ENCODE measurements around the gene ADCYAP1. TPM values are rescaled to one million over a fixed set of nuclear protein-coding genes. Genes with fewer than 3 reads are reported as not detected.
A peak's percentile ranks its signal among the peaks of the same experiment; 100 is the strongest.
"Not testable (repeated sequence)": the region's sequence is repeated elsewhere in the genome, so short reads cannot be mapped to it uniquely, and the experiment has no call there.

ADCYAP1 gene
- polyA plus RNA-seq = not detected

DNA sequence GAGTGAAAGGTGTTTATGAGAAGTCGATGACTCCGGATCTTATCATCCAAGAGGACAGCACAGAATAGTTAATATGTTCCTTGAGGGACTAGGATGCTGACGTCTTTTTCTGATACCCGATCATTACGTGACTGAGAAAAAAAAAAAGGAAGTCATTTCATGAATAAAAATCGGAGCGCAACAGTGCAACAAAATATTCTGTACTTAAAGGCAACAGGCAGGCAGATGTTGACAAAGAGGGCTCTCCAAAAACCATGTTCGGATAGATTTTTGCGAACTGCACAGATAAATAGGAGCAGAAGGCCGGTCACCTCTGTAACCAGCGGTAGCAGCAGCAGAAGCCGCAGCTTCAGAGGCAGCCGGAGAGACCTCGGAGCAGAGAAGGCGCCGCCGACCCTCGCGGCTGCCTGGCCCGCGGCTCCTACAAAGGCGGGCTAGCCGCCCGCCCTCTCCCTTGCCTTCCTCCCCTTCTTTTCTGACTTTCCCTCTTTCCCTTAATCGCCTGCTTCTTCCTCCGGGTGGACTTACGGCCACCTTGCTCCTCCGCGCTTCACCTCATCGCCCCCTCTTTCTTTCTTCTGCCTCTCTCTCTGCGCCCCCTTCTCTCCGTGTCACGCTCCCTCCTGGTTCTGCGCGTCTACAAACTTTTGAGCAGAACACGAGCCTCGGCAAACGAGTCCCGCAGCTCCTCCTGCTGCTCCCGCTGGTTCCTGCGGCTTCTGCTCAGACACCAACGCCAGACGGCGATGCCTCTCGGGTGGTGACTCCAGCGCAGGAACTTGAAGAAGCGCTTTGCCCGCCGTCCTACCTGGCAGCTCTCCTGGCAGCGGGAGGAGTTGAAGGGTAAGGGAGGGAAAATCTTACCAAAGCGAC is at the start of gene ADCYAP1:
TSS of gene ADCYAP1 (plus strand) at position 654 of the 873 bp plus-strand sequence. CDS start 516 bp downstream, outside the sequence.
- Mint-ChIP-seq H3K9me3 (peaks cover 0 to 5% (median 0%) of the 10 kb centered on the region in 3 donors), H3K4me1 (peaks cover 4% of the 10 kb centered on the region in 3 donors), H3K27me3 (peaks cover 45% of the 10 kb centered on the region), H3K4me3 (peak within 1 kb of the TSS in 1 of 4 donors; percentile 66), H3K36me3 (peaks cover 2% of the 10 kb centered on the region), H3K27ac (no peak within 1 kb of the TSS)

GRCh38 chr18:857986-858385 is 46.7 kb upstream of the ADCYAP1 start:
- peaks cover 0 to 1% (median 0%) of the 10 kb centered on the region in 3 donors for H3K9me3 Mint-ChIP-seq
- peak overlapping the region in 1 of 3 donors; percentile 1 for H3K27ac Mint-ChIP-seq
- H3K36me3 Mint-ChIP-seq = no peaks in the 10 kb centered on the region
- no peaks in the 10 kb centered on the region for H3K4me1 Mint-ChIP-seq
- H3K27me3 Mint-ChIP-seq = peaks cover 5% of the 10 kb centered on the region
- H3K4me3 Mint-ChIP-seq = no peak overlapping the region

GRCh38 chr18:864872-865273 is 39.8 kb upstream of the ADCYAP1 start:
- H3K4me3 Mint-ChIP-seq = peak overlapping the region in 1 of 4 donors; percentile 54

DNA sequence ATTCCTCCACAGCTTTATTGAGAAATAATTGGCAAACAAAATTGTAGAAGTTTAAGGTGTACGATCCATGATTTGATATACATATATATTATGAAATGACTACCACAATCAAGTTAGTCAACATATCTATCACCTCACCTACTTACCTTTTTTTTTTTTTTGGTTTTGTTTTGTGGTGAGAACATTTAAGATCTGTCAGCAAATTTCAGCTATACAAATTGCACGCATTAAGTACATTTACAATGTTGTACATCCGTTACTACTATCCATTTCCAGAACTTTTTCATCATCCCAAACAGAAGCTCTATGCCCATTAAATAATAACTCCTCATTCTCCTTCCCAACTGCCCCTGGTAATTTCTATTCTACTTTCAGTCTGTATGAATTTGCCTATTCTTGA is 37.4 kb upstream of the ADCYAP1 start:
- Mint-ChIP-seq H3K4me1 (peaks cover 0 to 4% (median 0%) of the 10 kb centered on the region in 3 donors), H3K27ac (no peak overlapping the region), H3K36me3 (no peaks in the 10 kb centered on the region), H3K4me3 (no peak overlapping the region), H3K27me3 (peaks cover 16% of the 10 kb centered on the region), H3K9me3 (peaks cover 0 to 2% (median 0%) of the 10 kb centered on the region in 3 donors)

More at GRCh38 chr18:864872-865273, 39.8 kb upstream of the ADCYAP1 start:
- H3K9me3 Mint-ChIP-seq = no peaks in the 10 kb centered on the region
- H3K36me3 Mint-ChIP-seq = no peaks in the 10 kb centered on the region
- H3K27me3 Mint-ChIP-seq = peaks cover 16% of the 10 kb centered on the region
- H3K27ac Mint-ChIP-seq = no peak overlapping the region
- H3K4me1 Mint-ChIP-seq = peaks cover 0 to 4% (median 0%) of the 10 kb centered on the region in 3 donors

GRCh38 chr18:873426-873825 is 31.2 kb upstream of the ADCYAP1 start:
- H3K27ac Mint-ChIP-seq, H3K36me3 Mint-ChIP-seq, H3K27me3 Mint-ChIP-seq, H3K9me3 Mint-ChIP-seq, H3K4me1 Mint-ChIP-seq: not testable (repeated sequence)
- peak overlapping the region in 1 of 4 donors; percentile 21 for H3K4me3 Mint-ChIP-seq

DNA sequence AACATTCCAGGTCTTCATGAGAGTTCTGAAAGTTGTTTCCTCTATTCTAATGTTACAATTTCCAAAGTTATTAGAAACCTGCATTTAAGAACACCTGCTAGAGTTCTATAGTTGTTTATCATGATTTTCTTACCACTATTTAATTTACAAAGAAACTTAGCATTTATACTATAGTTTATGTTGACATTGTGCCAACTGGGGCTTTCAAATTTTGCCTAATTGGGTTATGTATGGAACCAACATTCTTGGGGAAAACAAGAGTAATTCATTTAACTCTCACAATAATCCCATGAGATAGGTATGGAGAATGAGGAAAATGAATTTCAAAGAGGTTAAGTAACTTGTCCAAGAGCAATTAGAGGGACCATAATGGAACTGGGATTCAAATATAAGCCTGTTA is 28.8 kb upstream of the ADCYAP1 start:
- peaks cover 2 to 7% (median 6%) of the 10 kb centered on the region in 3 donors for H3K9me3 Mint-ChIP-seq
- H3K4me1 Mint-ChIP-seq = peaks cover 0 to 2% (median 2%) of the 10 kb centered on the region in 3 donors
- no peak overlapping the region for H3K27ac Mint-ChIP-seq
- H3K27me3 Mint-ChIP-seq = no peaks in the 10 kb centered on the region
- H3K36me3 Mint-ChIP-seq = no peaks in the 10 kb centered on the region
- H3K4me3 Mint-ChIP-seq = no peak overlapping the region

- Mint-ChIP-seq H3K27me3 (no peaks in the 10 kb centered on the region), H3K36me3 (no peaks in the 10 kb centered on the region), H3K9me3 (peaks cover 0 to 7% (median 6%) of the 10 kb centered on the region in 3 donors), H3K27ac (no peak overlapping the region), H3K4me3 (no peak overlapping the region), H3K4me1 (peaks cover 0 to 2% (median 2%) of the 10 kb centered on the region in 3 donors)
Observed at GRCh38 chr18:877238-877637, 27.4 kb upstream of the ADCYAP1 start.

DNA sequence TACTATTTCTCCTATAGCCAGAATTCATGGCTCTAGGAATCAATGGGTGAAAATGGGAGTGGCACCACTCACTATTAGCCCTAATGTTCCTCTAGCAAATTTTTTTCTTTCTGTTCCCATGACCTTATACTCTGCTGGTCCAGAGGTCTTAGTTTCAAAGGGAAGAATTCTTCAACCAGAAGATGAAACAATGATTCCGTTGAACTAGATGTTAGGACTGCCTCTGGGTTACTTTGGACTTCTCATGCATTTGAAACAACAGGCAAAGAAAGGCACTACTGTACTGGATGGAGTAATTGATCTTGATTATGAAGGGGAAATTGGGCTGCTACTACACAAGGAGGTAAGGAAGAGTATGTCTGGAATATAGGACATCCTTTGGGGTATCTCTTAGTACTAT is 18.6 kb upstream of the ADCYAP1 start:
- Mint-ChIP-seq H3K9me3 (no peaks in the 10 kb centered on the region), H3K27me3 (no peaks in the 10 kb centered on the region), H3K4me3 (no peak overlapping the region), H3K36me3 (no peaks in the 10 kb centered on the region), H3K4me1 (no peaks in the 10 kb centered on the region), H3K27ac (no peak overlapping the region)

DNA sequence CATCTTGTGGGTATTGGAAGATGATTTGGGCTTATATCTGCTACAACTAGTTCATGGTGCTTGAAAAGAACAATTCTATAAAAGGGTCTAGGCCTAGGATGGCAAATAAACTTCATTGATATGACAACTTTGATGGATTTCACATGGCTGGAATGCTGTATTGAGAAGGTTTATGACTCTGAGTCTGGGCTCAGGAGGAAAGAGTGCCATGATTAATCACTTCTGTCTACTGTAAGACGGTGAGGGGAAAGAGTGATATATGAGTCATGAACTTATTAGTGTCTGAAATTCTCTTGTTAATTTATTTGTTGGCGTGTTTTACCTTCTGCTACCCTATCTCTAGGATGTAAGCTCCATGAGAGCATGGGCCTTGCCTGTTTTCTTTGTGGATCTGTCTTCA is 17.0 kb upstream of the ADCYAP1 start:
- H3K4me3 Mint-ChIP-seq = no peak overlapping the region
- no peaks in the 10 kb centered on the region for H3K4me1 Mint-ChIP-seq
- no peaks in the 10 kb centered on the region for H3K36me3 Mint-ChIP-seq
- no peak overlapping the region for H3K27ac Mint-ChIP-seq
- H3K27me3 Mint-ChIP-seq = peaks cover 2% of the 10 kb centered on the region
- H3K9me3 Mint-ChIP-seq = no peaks in the 10 kb centered on the region

DNA sequence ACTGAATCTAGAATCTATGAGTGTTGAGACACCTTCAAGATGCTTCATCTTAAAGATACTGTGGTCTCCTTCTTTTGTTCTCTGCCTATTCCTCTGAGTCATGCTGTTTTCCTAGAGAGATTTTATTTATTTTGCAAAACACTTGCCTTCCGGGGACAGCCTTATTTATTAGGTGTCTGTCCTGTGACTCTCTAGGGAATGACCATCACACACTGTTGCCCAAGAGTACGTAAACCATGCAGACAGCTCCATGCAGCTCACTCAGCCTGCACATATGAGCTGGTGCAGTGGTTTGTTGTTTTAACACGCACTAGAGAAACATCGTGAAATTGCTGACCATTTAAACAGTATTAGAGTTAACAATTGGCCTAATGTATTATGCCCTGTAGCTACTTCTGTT is 12.4 kb upstream of the ADCYAP1 start:
- Mint-ChIP-seq H3K36me3 (no peaks in the 10 kb centered on the region), H3K4me1 (no peaks in the 10 kb centered on the region), H3K27ac (no peak overlapping the region), H3K9me3 (peaks cover 0 to 3% (median 0%) of the 10 kb centered on the region in 3 donors), H3K4me3 (no peak overlapping the region), H3K27me3 (peaks cover 2% of the 10 kb centered on the region)

DNA sequence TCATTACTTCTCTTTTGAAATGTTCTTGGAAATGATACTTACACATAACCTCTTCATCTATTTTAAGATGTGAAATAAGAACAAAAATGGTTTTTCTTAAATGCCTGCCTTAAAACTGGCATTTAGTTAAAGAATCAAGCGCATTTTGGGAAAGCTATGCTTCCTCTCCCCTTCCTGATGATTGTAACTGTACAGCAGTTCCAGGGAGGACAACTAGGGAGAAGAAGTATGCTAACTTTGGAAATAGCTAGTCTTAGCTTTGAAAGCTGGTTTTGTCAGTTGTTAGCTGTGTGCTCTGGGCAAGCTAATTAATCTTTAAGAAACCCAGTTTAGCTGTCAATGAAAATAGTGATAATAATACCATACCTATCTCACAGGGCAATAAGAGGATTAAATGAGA is 8.4 kb upstream of the ADCYAP1 start:
- Mint-ChIP-seq H3K9me3 (peaks cover 0 to 3% (median 0%) of the 10 kb centered on the region in 3 donors), H3K27me3 (peaks cover 8% of the 10 kb centered on the region), H3K27ac (no peak overlapping the region), H3K4me1 (no peaks in the 10 kb centered on the region), H3K36me3 (no peaks in the 10 kb centered on the region), H3K4me3 (no peak overlapping the region)

- H3K9me3 Mint-ChIP-seq = peaks cover 0 to 5% (median 0%) of the 10 kb centered on the region in 3 donors
- no peak overlapping the region for H3K4me3 Mint-ChIP-seq
- H3K36me3 Mint-ChIP-seq = peaks cover 2% of the 10 kb centered on the region
- H3K27me3 Mint-ChIP-seq = peaks cover 35% of the 10 kb centered on the region
- no peak overlapping the region for H3K27ac Mint-ChIP-seq
- H3K4me1 Mint-ChIP-seq = peaks cover 2 to 4% (median 2%) of the 10 kb centered on the region in 3 donors
Observed at GRCh38 chr18:901761-902160, 2.9 kb upstream of the ADCYAP1 start.

- H3K27me3 Mint-ChIP-seq = peaks cover 36% of the 10 kb centered on the region
- H3K4me3 Mint-ChIP-seq = no peak overlapping the region
- peaks cover 2% of the 10 kb centered on the region for H3K36me3 Mint-ChIP-seq
- no peak overlapping the region for H3K27ac Mint-ChIP-seq
- H3K9me3 Mint-ChIP-seq = peaks cover 0 to 5% (median 0%) of the 10 kb centered on the region in 3 donors
- peaks cover 2 to 4% (median 2%) of the 10 kb centered on the region in 3 donors for H3K4me1 Mint-ChIP-seq
Observed at GRCh38 chr18:902229-902628, 2.4 kb upstream of the ADCYAP1 start.

GRCh38 chr18:903701-904100 is 970 bp upstream of the ADCYAP1 start:
- Mint-ChIP-seq H3K36me3 (peaks cover 2% of the 10 kb centered on the region), H3K27me3 (peaks cover 40% of the 10 kb centered on the region), H3K4me1 (peaks cover 2 to 4% (median 2%) of the 10 kb centered on the region in 3 donors), H3K27ac (no peak overlapping the region), H3K9me3 (peaks cover 0 to 5% (median 0%) of the 10 kb centered on the region in 3 donors), H3K4me3 (no peak overlapping the region)

DNA sequence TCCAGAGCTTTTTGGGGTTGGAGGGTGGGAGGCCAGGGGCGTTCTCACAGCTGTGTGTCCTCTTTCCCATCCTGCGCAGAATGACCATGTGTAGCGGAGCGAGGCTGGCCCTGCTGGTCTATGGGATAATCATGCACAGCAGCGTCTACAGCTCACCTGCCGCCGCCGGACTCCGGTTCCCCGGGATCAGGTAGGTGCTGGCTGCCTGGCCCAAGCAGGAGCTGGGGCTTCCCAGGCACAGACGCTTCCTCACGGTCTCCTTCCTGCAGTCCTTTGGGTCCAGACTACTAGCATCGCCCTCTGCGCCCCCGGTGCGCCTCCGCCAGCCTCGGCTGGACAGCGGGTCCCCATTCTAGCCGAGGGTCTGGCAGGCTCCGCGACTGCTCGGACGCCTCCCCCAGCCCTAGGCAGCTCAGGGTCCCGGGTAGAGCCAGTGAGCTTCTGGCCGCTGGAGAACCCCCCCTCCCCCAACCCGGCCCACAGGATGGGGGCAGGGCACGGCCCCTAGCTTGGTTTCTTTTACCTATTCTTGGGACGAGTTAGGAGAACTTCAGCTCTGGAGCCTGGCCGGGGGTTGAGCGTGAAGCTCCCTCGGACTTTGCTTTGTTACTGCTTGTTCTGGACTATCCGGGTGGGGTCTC is 756 bp downstream of the ADCYAP1 start:
- Mint-ChIP-seq H3K27me3 (peaks cover 46% of the 10 kb centered on the region), H3K9me3 (peaks cover 0 to 5% (median 0%) of the 10 kb centered on the region in 3 donors), H3K36me3 (peaks cover 2% of the 10 kb centered on the region), H3K27ac (no peak overlapping the region), H3K4me1 (peaks cover 4% of the 10 kb centered on the region in 3 donors), H3K4me3 (no peak overlapping the region)

Data from IgD-negative memory B cell (primary cell).